ENCODE measurements around the gene SUGP1.

DNA sequence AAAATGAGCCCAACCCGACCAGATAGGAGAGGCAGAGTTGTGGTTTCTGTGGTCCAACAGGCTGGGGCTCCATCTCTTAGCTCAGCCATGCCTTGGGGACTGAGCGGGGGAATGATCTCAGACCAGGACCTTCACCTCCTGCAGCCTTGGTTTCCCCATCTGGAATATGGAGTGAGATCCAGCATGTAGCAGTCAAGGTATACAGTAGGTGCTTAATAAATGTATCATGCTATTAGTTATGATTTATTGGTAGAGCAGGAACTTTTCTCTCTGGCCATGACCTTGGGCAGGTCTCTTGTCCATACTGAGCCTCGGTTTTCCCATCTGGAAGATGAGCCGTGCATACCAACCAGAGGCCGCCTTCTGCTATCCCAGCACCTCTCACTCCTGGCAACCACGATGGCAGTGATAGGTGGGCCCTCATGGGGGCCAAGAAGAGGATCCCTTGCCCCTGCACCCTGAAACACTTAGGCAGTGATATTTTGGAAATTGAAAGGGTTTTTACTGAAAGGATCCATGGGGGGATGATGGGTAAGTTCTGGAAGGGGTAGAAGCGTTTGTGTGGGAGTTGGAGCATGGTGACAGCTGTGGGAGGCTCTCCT lies 56.3 kb downstream of the SUGP1 start:
- TF ChIP-seq POLR2A (IDR thresholded peaks at IDR 0.05): no peak
- TF ChIP-seq, protein P1, sequence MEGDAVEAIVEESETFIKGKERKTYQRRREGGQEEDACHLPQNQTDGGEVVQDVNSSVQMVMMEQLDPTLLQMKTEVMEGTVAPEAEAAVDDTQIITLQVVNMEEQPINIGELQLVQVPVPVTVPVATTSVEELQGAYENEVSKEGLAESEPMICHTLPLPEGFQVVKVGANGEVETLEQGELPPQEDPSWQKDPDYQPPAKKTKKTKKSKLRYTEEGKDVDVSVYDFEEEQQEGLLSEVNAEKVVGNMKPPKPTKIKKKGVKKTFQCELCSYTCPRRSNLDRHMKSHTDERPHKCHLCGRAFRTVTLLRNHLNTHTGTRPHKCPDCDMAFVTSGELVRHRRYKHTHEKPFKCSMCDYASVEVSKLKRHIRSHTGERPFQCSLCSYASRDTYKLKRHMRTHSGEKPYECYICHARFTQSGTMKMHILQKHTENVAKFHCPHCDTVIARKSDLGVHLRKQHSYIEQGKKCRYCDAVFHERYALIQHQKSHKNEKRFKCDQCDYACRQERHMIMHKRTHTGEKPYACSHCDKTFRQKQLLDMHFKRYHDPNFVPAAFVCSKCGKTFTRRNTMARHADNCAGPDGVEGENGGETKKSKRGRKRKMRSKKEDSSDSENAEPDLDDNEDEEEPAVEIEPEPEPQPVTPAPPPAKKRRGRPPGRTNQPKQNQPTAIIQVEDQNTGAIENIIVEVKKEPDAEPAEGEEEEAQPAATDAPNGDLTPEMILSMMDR (IDR thresholded peaks at IDR 0.05): no peak

Measured in body of pancreas (tissue), 4 donors.